Activated T-helper 17 cell treated with anti-CD3 and anti-CD28 coated beads, Interleukin-2, amount 50 U/mL, for 72 hours (primary cell): Measurements from ENCODE around the gene COX7B. TPM values are rescaled to one million over a fixed set of nuclear protein-coding genes. Genes with fewer than 3 reads are reported as not detected.
"Not testable (repeated sequence)": the region's sequence is repeated elsewhere in the genome, so short reads cannot be mapped to it uniquely, and the experiment has no call there.

Experiments used
- ATAC-seq: fragments of 150-1000 bp; cut with Tn5 transposase; replicated peaks from 2 replicates; pipeline ENCODE4 v1.10.0; 2021; ENCODE audit warnings: mild to moderate bottlenecking, moderate library complexity
- H3K27ac Mint-ChIP-seq: one replicate; pipeline ENCODE4 v1.8.0; 2022; ENCODE audit warnings: mixed read lengths
- H3K27me3 Mint-ChIP-seq: one replicate; pipeline ENCODE4 v1.8.0; 2022; ENCODE audit warnings: mixed read lengths
- H3K36me3 Mint-ChIP-seq: one replicate; pipeline ENCODE4 v1.8.0; 2022; ENCODE audit warnings: low read depth, mild to moderate bottlenecking, mixed read lengths
- H3K4me1 Mint-ChIP-seq: one replicate; pipeline ENCODE4 v1.8.0; 2022; ENCODE audit warnings: mixed read lengths
- H3K4me3 Mint-ChIP-seq: one replicate; pipeline ENCODE4 v1.8.0; 2022; ENCODE audit warnings: mild to moderate bottlenecking, mixed read lengths
- H3K9me3 Mint-ChIP-seq: one replicate; pipeline ENCODE4 v1.8.0; 2022; ENCODE audit warnings: mixed read lengths
- total RNA-seq, 2 donors: library from RNA; stranded (reverse); gene quantifications; one replicate each; pipeline ENCODE4 v1.2.3, GENCODE V29; 2022

Gene COX7B, protein sequence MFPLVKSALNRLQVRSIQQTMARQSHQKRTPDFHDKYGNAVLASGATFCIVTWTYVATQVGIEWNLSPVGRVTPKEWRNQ
- 100 to 1,000 TPM; 166 to 272 TPM for total RNA-seq

- no peaks in the 10 kb centered on the region for H3K4me1 Mint-ChIP-seq
- H3K27me3 Mint-ChIP-seq = no peaks in the 10 kb centered on the region
- H3K9me3 Mint-ChIP-seq = no peaks in the 10 kb centered on the region
- peak; percentile 66 for ATAC-seq
- peak within 1 kb of the TSS; percentile 91 for H3K27ac Mint-ChIP-seq
- peaks cover 59% of the 10 kb centered on the region for H3K36me3 Mint-ChIP-seq
- H3K4me3 Mint-ChIP-seq = peak within 1 kb of the TSS; percentile 92
Observed at GRCh38 chrX:77899081-77899828, at the start of gene COX7B. Gene COX7B, plus strand, starts transcription at chrX:77899468. Its CDS starts 86 bp downstream, at chrX:77899554.

DNA sequence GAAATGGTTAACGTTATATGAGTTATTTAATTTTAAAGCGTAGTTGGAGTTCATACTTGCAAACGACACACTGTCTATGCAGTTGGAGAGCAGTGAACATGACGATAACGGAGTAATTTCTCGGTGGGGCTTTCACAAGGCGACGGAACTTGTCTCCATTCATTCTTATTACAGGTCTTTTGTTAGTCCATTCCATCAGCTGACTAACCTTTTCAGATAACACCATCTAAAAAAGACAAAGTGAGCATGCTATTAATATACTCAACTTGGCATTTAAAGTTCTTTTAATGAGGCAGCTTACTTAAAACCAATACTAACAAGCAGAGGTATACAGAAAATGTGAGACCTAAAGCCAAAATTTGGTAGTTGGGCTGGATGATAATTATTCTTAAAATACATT, 23.9 kb upstream of the COX7B start:
- no peaks in the 10 kb centered on the region for H3K27me3 Mint-ChIP-seq
- H3K27ac Mint-ChIP-seq = no peak overlapping the region
- H3K4me1 Mint-ChIP-seq = no peaks in the 10 kb centered on the region
- H3K4me3 Mint-ChIP-seq = no peak overlapping the region
- no peaks in the 10 kb centered on the region for H3K9me3 Mint-ChIP-seq
- H3K36me3 Mint-ChIP-seq = peaks cover 46% of the 10 kb centered on the region
- no peak for ATAC-seq

DNA sequence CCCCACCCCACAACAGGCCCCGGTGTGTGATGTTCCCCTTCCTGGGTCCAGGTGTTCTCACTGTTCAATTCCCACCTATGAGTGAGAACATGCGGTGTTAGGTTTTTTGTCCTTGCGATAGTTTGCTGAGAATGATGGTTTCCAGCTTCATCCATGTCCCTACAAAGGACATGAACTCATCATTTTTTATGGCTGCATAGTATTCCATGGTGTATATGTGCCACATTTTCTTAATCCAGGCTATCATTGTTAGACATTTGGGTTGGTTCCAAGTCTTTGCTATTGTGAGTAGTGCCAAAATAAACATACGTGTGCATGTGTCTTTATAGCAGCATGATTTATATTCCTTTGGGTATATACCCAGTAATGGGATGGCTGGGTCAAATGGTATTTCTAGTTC, 17.9 kb upstream of the COX7B start:
- H3K36me3 Mint-ChIP-seq = peaks cover 10% of the 10 kb centered on the region
- H3K4me1 Mint-ChIP-seq, H3K27me3 Mint-ChIP-seq, H3K27ac Mint-ChIP-seq, H3K4me3 Mint-ChIP-seq, H3K9me3 Mint-ChIP-seq, ATAC-seq: not testable (repeated sequence)

GRCh38 chrX:77892887-77893286, 6.4 kb upstream of the COX7B start:
- H3K27ac Mint-ChIP-seq = peak overlapping the region; percentile 49
- peaks cover 24% of the 10 kb centered on the region for H3K36me3 Mint-ChIP-seq
- H3K27me3 Mint-ChIP-seq = no peaks in the 10 kb centered on the region
- peaks cover 13% of the 10 kb centered on the region for H3K4me1 Mint-ChIP-seq
- no peaks in the 10 kb centered on the region for H3K9me3 Mint-ChIP-seq
- ATAC-seq = no peak
- H3K4me3 Mint-ChIP-seq = peak overlapping the region; percentile 99

- H3K9me3 Mint-ChIP-seq = no peaks in the 10 kb centered on the region
- H3K36me3 Mint-ChIP-seq = peaks cover 24% of the 10 kb centered on the region
- H3K4me3 Mint-ChIP-seq = peak overlapping the region; percentile 99
- H3K27ac Mint-ChIP-seq = no peak overlapping the region
- no peak for ATAC-seq
- H3K27me3 Mint-ChIP-seq = no peaks in the 10 kb centered on the region
- H3K4me1 Mint-ChIP-seq = peaks cover 13% of the 10 kb centered on the region
Observed at GRCh38 chrX:77893713-77894112, 5.6 kb upstream of the COX7B start.

- Mint-ChIP-seq H3K4me1 (peaks cover 10% of the 10 kb centered on the region), H3K36me3 (peaks cover 28% of the 10 kb centered on the region), H3K4me3 (peak within 1 kb of the TSS; percentile 99), H3K27me3 (no peaks in the 10 kb centered on the region), H3K9me3 (no peaks in the 10 kb centered on the region), H3K27ac (peak within 1 kb of the TSS; percentile 99)
- peak; percentile 92 for ATAC-seq
Observed at GRCh38 chrX:77894921-77895886, 4.1 kb upstream of the COX7B start, which contains the start of gene MAGT1. Gene MAGT1, minus strand, starts transcription at chrX:77895435. Its CDS starts 25 bp downstream, at chrX:77895410.

DNA sequence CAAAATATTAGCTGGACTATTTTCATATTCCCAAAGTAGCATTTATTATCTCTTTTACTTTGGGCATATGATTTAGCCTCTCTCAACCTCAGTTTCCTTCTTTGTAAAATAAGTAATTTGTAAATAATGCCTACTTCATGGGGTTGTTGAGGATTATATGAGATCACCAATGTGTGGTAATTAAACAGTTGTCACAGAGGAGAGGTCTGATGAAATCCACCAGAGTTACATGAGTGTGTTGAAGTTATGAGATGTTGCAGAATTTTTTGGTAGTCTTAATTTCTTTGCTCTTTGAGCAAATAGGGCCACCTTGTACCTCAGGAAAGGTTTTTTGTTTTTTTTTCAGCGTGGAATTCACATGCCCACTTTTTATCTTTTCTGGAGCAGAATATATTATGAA, 1.4 kb downstream of the COX7B start:
- no peak for ATAC-seq
- H3K4me3 Mint-ChIP-seq = peak overlapping the region; percentile 92

DNA sequence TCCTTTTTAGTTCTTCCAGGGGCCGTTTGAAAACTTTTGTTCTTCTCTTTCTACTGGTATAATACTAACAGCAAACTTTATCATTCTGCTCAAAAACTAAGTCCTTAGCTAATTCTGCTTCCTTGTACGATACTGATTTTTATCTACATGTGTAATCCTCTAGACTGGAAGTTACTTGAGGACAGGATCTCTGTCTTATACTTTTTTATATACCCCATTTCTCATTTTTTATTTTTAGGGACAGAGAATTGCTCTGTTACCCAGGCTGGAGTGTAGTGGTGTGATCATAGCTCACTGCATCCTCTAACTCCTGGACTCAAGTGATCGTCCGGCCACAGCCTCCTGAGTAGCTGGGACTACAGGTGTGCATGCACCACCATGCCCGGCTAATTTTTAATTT, 2.2 kb downstream of the COX7B start:
- Mint-ChIP-seq H3K27ac (no peak overlapping the region), H3K4me1 (no peaks in the 10 kb centered on the region), H3K4me3 (peak overlapping the region; percentile 92), H3K9me3 (no peaks in the 10 kb centered on the region), H3K36me3 (peaks cover 67% of the 10 kb centered on the region), H3K27me3 (no peaks in the 10 kb centered on the region)
- ATAC-seq = no peak

More for the DNA sequence above, 1.4 kb downstream of the COX7B start:
- H3K4me1 Mint-ChIP-seq = no peaks in the 10 kb centered on the region
- H3K36me3 Mint-ChIP-seq = peaks cover 62% of the 10 kb centered on the region
- peak overlapping the region; percentile 91 for H3K27ac Mint-ChIP-seq
- H3K27me3 Mint-ChIP-seq = no peaks in the 10 kb centered on the region
- H3K9me3 Mint-ChIP-seq = no peaks in the 10 kb centered on the region

DNA sequence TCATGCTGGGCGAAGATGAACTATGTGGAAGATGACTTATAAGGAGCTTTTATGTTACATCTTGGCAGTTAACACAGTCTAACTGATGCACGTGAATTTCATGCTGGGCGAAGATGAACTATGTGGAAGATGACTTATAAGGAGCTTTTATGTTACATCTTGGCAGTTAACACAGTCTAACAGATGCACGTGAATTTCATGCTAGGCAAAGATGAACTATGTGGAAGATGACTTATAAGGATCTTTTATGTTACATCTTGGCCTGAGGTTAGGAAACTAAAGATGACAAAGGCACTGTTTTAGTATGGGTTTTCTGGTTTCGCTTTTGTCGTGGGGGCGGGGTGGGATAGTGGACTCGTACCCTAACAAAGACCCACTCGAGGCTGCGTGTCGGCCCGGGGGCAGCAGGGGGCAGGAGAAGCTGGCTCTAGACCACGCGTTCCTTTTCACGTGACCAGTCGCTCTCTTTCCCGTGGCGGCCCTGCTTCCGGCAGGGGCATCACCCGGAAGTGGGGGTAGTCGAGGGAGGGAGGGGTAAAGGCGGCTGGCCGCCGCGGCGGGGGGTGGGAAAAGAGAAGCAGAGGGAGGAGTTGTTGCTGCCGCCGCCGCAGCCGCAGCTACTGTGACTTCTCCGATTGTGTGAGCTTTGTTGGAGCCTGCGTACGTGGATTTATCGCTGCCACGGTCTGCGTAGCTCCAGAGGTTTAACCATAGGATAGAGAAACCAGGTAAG, 11.0 kb downstream of the COX7B start, which contains the start of gene ATP7A:
TSS of gene ATP7A (plus strand) at position 586 of the 733 bp plus-strand sequence. CDS start 60,949 bp downstream, outside the sequence.
- Mint-ChIP-seq H3K27ac (peak within 1 kb of the TSS; percentile 92), H3K9me3 (no peaks in the 10 kb centered on the region), H3K4me1 (peaks cover 4% of the 10 kb centered on the region), H3K4me3 (peak within 1 kb of the TSS; percentile 91), H3K27me3 (no peaks in the 10 kb centered on the region), H3K36me3 (peaks cover 21% of the 10 kb centered on the region)
- peak; percentile 93 for ATAC-seq

DNA sequence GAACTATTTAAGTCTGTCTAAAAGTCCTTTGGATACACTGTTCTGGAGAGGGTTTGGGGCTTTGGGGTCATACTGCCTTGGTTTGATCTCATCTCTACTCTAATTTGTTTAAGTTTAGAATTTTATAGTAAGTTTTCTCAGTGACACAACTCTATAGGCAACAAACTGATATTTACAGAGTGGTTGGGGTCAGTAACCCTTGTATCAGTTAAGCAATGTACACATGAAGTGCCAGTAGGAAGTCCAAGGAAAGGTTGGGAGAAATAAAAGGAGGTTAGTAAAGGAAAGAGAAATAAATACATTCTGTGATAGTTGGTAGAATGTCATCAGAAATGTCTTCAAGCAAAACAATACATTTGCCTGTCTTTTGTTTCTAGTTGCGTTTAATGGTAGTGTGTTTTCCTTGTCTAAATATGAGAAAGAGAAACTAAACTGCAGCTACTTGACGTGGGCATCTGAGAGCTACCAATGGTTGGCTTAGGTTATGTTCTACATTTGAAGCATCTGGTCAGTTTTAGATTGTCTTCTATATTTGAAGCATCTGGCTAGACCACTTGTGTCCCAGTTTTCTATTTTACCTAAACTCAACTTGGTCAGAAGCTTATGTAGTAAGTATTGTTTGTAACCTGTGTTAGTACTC, 18.1 kb downstream of the COX7B start:
- Mint-ChIP-seq H3K4me1 (peaks cover 11% of the 10 kb centered on the region), H3K36me3 (no peaks in the 10 kb centered on the region), H3K27ac (peak overlapping the region; percentile 82), H3K4me3 (peak overlapping the region; percentile 78), H3K27me3 (no peaks in the 10 kb centered on the region), H3K9me3 (no peaks in the 10 kb centered on the region)
- ATAC-seq = no peak

GRCh38 chrX:77918568-77918967, 19.3 kb downstream of the COX7B start:
- H3K4me3 Mint-ChIP-seq = peak overlapping the region; percentile 78
- H3K36me3 Mint-ChIP-seq = no peaks in the 10 kb centered on the region
- no peaks in the 10 kb centered on the region for H3K27me3 Mint-ChIP-seq
- H3K27ac Mint-ChIP-seq = no peak overlapping the region
- no peak for ATAC-seq
- H3K4me1 Mint-ChIP-seq = peaks cover 11% of the 10 kb centered on the region
- no peaks in the 10 kb centered on the region for H3K9me3 Mint-ChIP-seq

GRCh38 chrX:77919370-77919769, 20.1 kb downstream of the COX7B start:
- peaks cover 11% of the 10 kb centered on the region for H3K4me1 Mint-ChIP-seq
- not testable (repeated sequence) for H3K27me3 Mint-ChIP-seq, ATAC-seq, H3K36me3 Mint-ChIP-seq, H3K9me3 Mint-ChIP-seq, H3K27ac Mint-ChIP-seq, H3K4me3 Mint-ChIP-seq

DNA sequence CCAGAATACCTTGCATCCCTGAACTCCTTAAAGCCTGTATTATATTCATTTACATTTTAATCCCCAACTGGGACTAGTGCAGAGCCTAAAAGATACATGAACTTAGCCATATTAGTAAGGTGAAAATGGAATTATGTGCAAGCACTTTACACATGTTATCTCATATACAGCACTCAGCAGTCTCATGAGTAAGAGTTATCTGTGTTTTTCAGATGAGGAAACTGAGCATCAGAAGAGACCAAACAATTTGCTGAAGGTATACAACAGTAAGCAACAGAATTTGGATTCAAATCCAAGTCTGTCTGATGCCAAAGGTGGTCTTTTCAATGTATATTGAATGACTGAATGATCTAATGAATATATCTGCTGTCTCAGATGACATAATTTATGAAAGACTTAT, 23.5 kb downstream of the COX7B start:
- H3K27me3 Mint-ChIP-seq = no peaks in the 10 kb centered on the region
- no peaks in the 10 kb centered on the region for H3K4me1 Mint-ChIP-seq
- H3K9me3 Mint-ChIP-seq = no peaks in the 10 kb centered on the region
- no peaks in the 10 kb centered on the region for H3K36me3 Mint-ChIP-seq
- H3K4me3 Mint-ChIP-seq = no peak overlapping the region
- ATAC-seq = no peak
- H3K27ac Mint-ChIP-seq = no peak overlapping the region
